CD4-positive, alpha-beta memory T cell (primary cell): ENCODE measurements around the gene RYR1. TPM values are rescaled to one million over a fixed set of nuclear protein-coding genes. Genes with fewer than 3 reads are reported as not detected.

ENCODE experiments used
- CTCF ChIA-PET: fragments of 350-600 bp; sonication (Branson Sonifier 250); formaldehyde crosslinking; loops from one replicate; lab custom pipeline; 2021; ENCODE audit warnings: inconsistent platforms; ENCODE audit not compliant: partially characterized antibody; lab: Charles Lee
- POLR2A ChIA-PET: fragments of 350-600 bp; sonication (Branson Sonifier 250); formaldehyde crosslinking; loops from one replicate; lab custom pipeline; 2021; ENCODE audit not compliant: partially characterized antibody; lab: Charles Lee
- DNase-seq, 5 donors: peaks; one replicate each; pipeline versions ENCODE4 v3.0.0 to v3.0.0-alpha.2; 2020 to 2022; ENCODE audit warnings: mixed read lengths in 1 of 5
- H3K27ac ChIP-seq: one replicate; pipeline ENCODE4 v1.7.0; 2013; ENCODE audit warnings: low read depth, low read length
- H3K27me3 ChIP-seq: 2 replicates; pipeline ENCODE4 v1.7.0; 2013; ENCODE audit warnings: mild to moderate bottlenecking, low read length, moderate library complexity; ENCODE audit not compliant: insufficient read depth
- H3K36me3 ChIP-seq: 2 replicates; pipeline ENCODE4 v1.7.0; 2013; ENCODE audit warnings: mild to moderate bottlenecking, low read length, moderate library complexity; ENCODE audit not compliant: insufficient read depth
- H3K4me1 ChIP-seq: 2 replicates; pipeline ENCODE4 v1.7.0; 2013; ENCODE audit warnings: mild to moderate bottlenecking, low read length, moderate library complexity; ENCODE audit not compliant: insufficient read depth
- H3K4me3 ChIP-seq, 2 donors: one replicate each; pipeline ENCODE4 v1.7.0; 2013; ENCODE audit warnings: low read length in 2 of 2, mild to moderate bottlenecking in 1 of 2
- H3K9me3 ChIP-seq, 2 donors: one replicate each; pipeline ENCODE4 v1.7.0; 2013; ENCODE audit warnings: low read length in 2 of 2, control low read depth in 1 of 2; ENCODE audit not compliant: control insufficient read depth in 1 of 2
- H3K27ac Mint-ChIP-seq, 7 donors: one replicate each; pipeline ENCODE4 v1.8.0; 2020 to 2021; ENCODE audit warnings: mixed read lengths in 7 of 7, mild to moderate bottlenecking in 6 of 7, inconsistent platforms in 3 of 7, moderate library complexity in 3 of 7
- H3K27me3 Mint-ChIP-seq, 2 donors: one replicate each; pipeline ENCODE4 v1.8.0; 2020 to 2021; ENCODE audit warnings: mixed read lengths in 2 of 2
- H3K36me3 Mint-ChIP-seq, 2 donors: one replicate each; pipeline ENCODE4 v1.8.0; 2020 to 2021; ENCODE audit warnings: mixed read lengths in 2 of 2, inconsistent platforms in 1 of 2, mild to moderate bottlenecking in 1 of 2
- H3K4me1 Mint-ChIP-seq, 4 donors: one replicate each; pipeline ENCODE4 v1.8.0; 2020 to 2021; ENCODE audit warnings: mixed read lengths in 4 of 4, mild to moderate bottlenecking in 1 of 4
- H3K4me3 Mint-ChIP-seq, 8 donors: one replicate each; pipeline ENCODE4 v1.8.0; 2020 to 2021; ENCODE audit warnings: mixed read lengths in 8 of 8, mild to moderate bottlenecking in 7 of 8, moderate library complexity in 6 of 8, inconsistent platforms in 3 of 8
- H3K9me3 Mint-ChIP-seq, 8 donors: one replicate each; pipeline ENCODE4 v1.8.0; 2020 to 2021; ENCODE audit warnings: mixed read lengths in 8 of 8, mild to moderate bottlenecking in 5 of 8, inconsistent platforms in 3 of 8, moderate library complexity in 1 of 8
- intact Hi-C: fragments of 100-400 bp; cut with micrococcal nuclease; formaldehyde crosslinking; loops from one replicate; pipeline ENCODE4 v1.15.1; 2023
- polyA plus RNA-seq, 2 donors: library from polyadenylated mRNA; unstranded; fragments of 300-500 nt; fragmentation: Illumina TruSeq; gene quantifications; one replicate each; pipeline ENCODE4 v1.2.3, GENCODE V29; 2021
- total RNA-seq, 2 experiments: library from RNA; stranded (reverse); gene quantifications; one replicate each; pipeline ENCODE4 v1.2.3, GENCODE V29; 2021

The RYR1 gene
- total and polyA plus RNA-seq, 4 experiments from 2014 or later: 0.02 to 6.2 (median 2.7) TPM

- peak overlapping the region in 5 of 7 donors; percentile 22 to 80 (median 60) for H3K27ac Mint-ChIP-seq
- H3K9me3 ChIP-seq: no peaks in the 10 kb centered on the region
- DNase-seq: peak; percentile 83 to 95 (median 93)
- no peak overlapping the region for H3K4me3 ChIP-seq
- H3K27me3 ChIP-seq: no peaks in the 10 kb centered on the region
- H3K9me3 Mint-ChIP-seq: no peaks in the 10 kb centered on the region
- H3K36me3 ChIP-seq: no peaks in the 10 kb centered on the region
- H3K27ac ChIP-seq: no peak overlapping the region
- POLR2A ChIA-PET: interaction anchor here (0.6 to 2.0 kb wide), 5 partner anchors 72 to 424 kb away, joined by 3 to 15 read pairs (median 4); partner anchors contain the start of genes EIF3K, FAM98C, MRPS12 and PSMD8
- no peaks in the 10 kb centered on the region for H3K36me3 Mint-ChIP-seq
- H3K4me1 ChIP-seq: peaks cover 11% of the 10 kb centered on the region
- peak overlapping the region in 4 of 8 donors; percentile 15 to 48 (median 40) for H3K4me3 Mint-ChIP-seq
- intact Hi-C loops: no loop called here
- peaks cover 0 to 2% of the 10 kb centered on the region in 2 donors for H3K27me3 Mint-ChIP-seq
- H3K4me1 Mint-ChIP-seq: peaks cover 2 to 14% (median 5%) of the 10 kb centered on the region in 4 donors
- CTCF ChIA-PET: interaction anchor here (0.8 to 1.4 kb wide), 3 partner anchors 9 to 104 kb away, joined by 3 to 4 read pairs (median 3); partner anchors contain the start of gene FAM98C
Measured at GRCh38 chr19:38506723-38507550, 73.4 kb downstream of the RYR1 start.

GRCh38 chr19:38507551-38508127 is 74.1 kb downstream of the RYR1 start:
- H3K27ac Mint-ChIP-seq: peak overlapping the region in 3 of 7 donors; percentile 24 to 74 (median 53)
- POLR2A ChIA-PET: interaction anchor here (1.0 to 2.0 kb wide), 3 partner anchors 104 to 423 kb away, joined by 4 to 15 read pairs (median 4); partner anchors contain the start of genes FAM98C, MRPS12, PSMD8 and SARS2
- no peaks in the 10 kb centered on the region for H3K27me3 ChIP-seq
- no peaks in the 10 kb centered on the region for H3K36me3 ChIP-seq
- peaks cover 11% of the 10 kb centered on the region for H3K4me1 ChIP-seq
- H3K27ac ChIP-seq: no peak overlapping the region
- CTCF ChIA-PET: interaction anchor here (0.8 to 1.3 kb wide), 3 partner anchors 8 to 127 kb away, joined by 3 to 4 read pairs (median 3); no protein-coding TSS in a partner anchor
- H3K4me1 Mint-ChIP-seq: peaks cover 2 to 14% (median 5%) of the 10 kb centered on the region in 4 donors
- peak overlapping the region in 1 of 8 donors; percentile 15 for H3K4me3 Mint-ChIP-seq
- no peaks in the 10 kb centered on the region for H3K9me3 Mint-ChIP-seq
- DNase-seq: no peak
- peaks cover 0 to 2% of the 10 kb centered on the region in 2 donors for H3K27me3 Mint-ChIP-seq
- intact Hi-C loops: no loop called here
- no peaks in the 10 kb centered on the region for H3K36me3 Mint-ChIP-seq
- no peaks in the 10 kb centered on the region for H3K9me3 ChIP-seq
- no peak overlapping the region for H3K4me3 ChIP-seq

GRCh38 chr19:38508507-38508906 is 75.0 kb downstream of the RYR1 start:
- no peak overlapping the region for H3K4me3 ChIP-seq
- no peaks in the 10 kb centered on the region for H3K36me3 ChIP-seq
- Mint-ChIP-seq H3K27ac (peak overlapping the region in 1 of 7 donors; percentile 74), H3K4me3 (no peak overlapping the region), H3K4me1 (peaks cover 2 to 18% (median 9%) of the 10 kb centered on the region in 4 donors), H3K36me3 (no peaks in the 10 kb centered on the region), H3K9me3 (no peaks in the 10 kb centered on the region), H3K27me3 (peaks cover 0 to 2% of the 10 kb centered on the region in 2 donors)
- no peak for DNase-seq
- ChIA-PET CTCF (interaction anchor here (0.7 to 1.3 kb wide), 2 partner anchors 56 to 126 kb away, joined by 3 to 4 read pairs; no protein-coding TSS in a partner anchor), POLR2A (interaction anchor here (0.8 kb wide), 1 partner anchor 36 kb away, joined by 3 read pairs; no protein-coding TSS in a partner anchor)
- intact Hi-C loops: no loop called here
- no peaks in the 10 kb centered on the region for H3K9me3 ChIP-seq
- no peaks in the 10 kb centered on the region for H3K27me3 ChIP-seq
- peaks cover 14% of the 10 kb centered on the region for H3K4me1 ChIP-seq
- H3K27ac ChIP-seq: no peak overlapping the region

- H3K9me3 ChIP-seq: no peaks in the 10 kb centered on the region
- no peaks in the 10 kb centered on the region for H3K9me3 Mint-ChIP-seq
- H3K27me3 ChIP-seq: no peaks in the 10 kb centered on the region
- no peak overlapping the region for H3K4me3 ChIP-seq
- DNase-seq: no peak
- ChIA-PET CTCF (interaction anchor here (0.7 to 1.3 kb wide), 2 partner anchors 56 to 126 kb away, joined by 3 to 4 read pairs; no protein-coding TSS in a partner anchor), POLR2A (interaction anchor here (0.8 kb wide), 1 partner anchor 36 kb away, joined by 3 read pairs; no protein-coding TSS in a partner anchor)
- intact Hi-C loops: no loop called here
- no peak overlapping the region for H3K27ac Mint-ChIP-seq
- no peaks in the 10 kb centered on the region for H3K36me3 Mint-ChIP-seq
- H3K36me3 ChIP-seq: no peaks in the 10 kb centered on the region
- peaks cover 0 to 2% of the 10 kb centered on the region in 2 donors for H3K27me3 Mint-ChIP-seq
- no peak overlapping the region for H3K4me3 Mint-ChIP-seq
- no peak overlapping the region for H3K27ac ChIP-seq
- peaks cover 17% of the 10 kb centered on the region for H3K4me1 ChIP-seq
- H3K4me1 Mint-ChIP-seq: peaks cover 5 to 23% (median 13%) of the 10 kb centered on the region in 4 donors
Measured at GRCh38 chr19:38509027-38509426, 75.5 kb downstream of the RYR1 start.

GRCh38 chr19:38511074-38511708 is 77.7 kb downstream of the RYR1 start:
- no peaks in the 10 kb centered on the region for H3K9me3 ChIP-seq
- no peak overlapping the region for H3K4me3 ChIP-seq
- ChIA-PET POLR2A (no interaction called here), CTCF (interaction anchor here (7.2 kb wide), 1 partner anchor 125 kb away, joined by 161 read pairs; no protein-coding TSS in a partner anchor)
- Mint-ChIP-seq H3K27ac (peak overlapping the region in 1 of 7 donors; percentile 83), H3K36me3 (no peaks in the 10 kb centered on the region), H3K9me3 (no peaks in the 10 kb centered on the region), H3K4me3 (no peak overlapping the region), H3K27me3 (peaks cover 0 to 2% of the 10 kb centered on the region in 2 donors), H3K4me1 (peaks cover 12 to 34% (median 21%) of the 10 kb centered on the region in 4 donors)
- H3K36me3 ChIP-seq: no peaks in the 10 kb centered on the region
- H3K4me1 ChIP-seq: peaks cover 31% of the 10 kb centered on the region
- H3K27me3 ChIP-seq: no peaks in the 10 kb centered on the region
- intact Hi-C loops: no loop called here
- no peak overlapping the region for H3K27ac ChIP-seq
- no peak for DNase-seq

- Mint-ChIP-seq H3K4me1 (peaks cover 12 to 27% (median 17%) of the 10 kb centered on the region in 4 donors), H3K9me3 (no peaks in the 10 kb centered on the region), H3K27ac (peak overlapping the region in 1 of 7 donors; percentile 4), H3K4me3 (no peak overlapping the region), H3K27me3 (peaks cover 0 to 2% of the 10 kb centered on the region in 2 donors), H3K36me3 (no peaks in the 10 kb centered on the region)
- Histone ChIP-seq H3K36me3 (no peaks in the 10 kb centered on the region), H3K4me3 (no peak overlapping the region), H3K27me3 (no peaks in the 10 kb centered on the region), H3K27ac (no peak overlapping the region), H3K9me3 (no peaks in the 10 kb centered on the region), H3K4me1 (peaks cover 25% of the 10 kb centered on the region)
- ChIA-PET POLR2A (no interaction called here), CTCF (interaction anchor here (1.5 to 7.2 kb wide), 3 partner anchors 45 to 418 kb away, joined by 3 to 161 read pairs (median 8); partner anchors contain the start of genes MRPS12 and SARS2)
- intact Hi-C loops: no loop called here
- no peak for DNase-seq
Measured at GRCh38 chr19:38512277-38512676, 78.8 kb downstream of the RYR1 start.
